Measurements from ENCODE around the gene GDI1.

The GDI1 gene

DNA sequence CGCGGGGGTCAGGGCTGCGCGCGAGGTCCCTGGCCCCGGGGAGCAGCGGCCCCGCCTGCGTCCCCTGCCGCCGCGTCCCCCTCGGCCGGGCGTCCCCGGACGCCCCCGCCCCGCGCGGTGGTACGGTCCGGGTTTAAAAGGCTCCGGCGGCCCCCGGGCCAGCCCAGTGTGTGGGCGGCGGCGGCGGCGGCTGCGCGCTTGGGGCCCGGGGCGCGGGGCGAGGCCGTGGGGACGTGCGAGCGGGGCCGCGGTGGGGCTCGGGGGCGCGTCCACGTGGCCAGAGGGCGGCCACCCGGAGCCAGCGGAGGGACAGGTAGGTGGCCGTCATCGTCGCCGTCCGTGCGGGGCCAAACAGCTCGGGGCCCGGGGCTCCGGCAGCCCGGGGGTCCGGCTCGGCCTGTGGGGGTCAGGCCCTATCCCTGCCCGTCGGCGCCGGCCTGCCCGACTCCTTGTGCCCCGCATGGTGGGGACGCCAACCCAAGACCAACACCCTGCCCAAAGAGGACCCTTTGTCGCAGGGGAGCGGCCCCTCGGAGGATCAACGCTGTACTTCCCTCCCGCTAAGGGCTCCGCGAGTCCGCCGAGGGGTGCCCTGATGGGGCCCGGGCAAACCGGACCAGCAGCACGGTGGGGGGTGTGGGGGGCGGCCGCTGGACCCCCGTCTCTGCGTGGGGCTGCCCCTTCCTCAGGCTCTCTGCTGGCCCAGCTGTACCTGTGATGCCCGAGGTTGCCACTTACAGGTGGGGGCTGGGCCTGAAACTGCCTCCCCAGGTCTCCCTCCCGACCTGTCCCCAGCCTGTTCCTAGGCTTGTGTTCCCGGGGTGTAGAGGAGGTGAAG, 21.4 kb downstream of the GDI1 start, which contains the start of gene PLXNA3 (continued):
- TF ChIP-seq OVOL3 (tag by site-specific recombination; IDR thresholded peaks at IDR 0.05) (no peak), SCRT2 (tag by site-specific recombination; IDR thresholded peaks at IDR 0.05) (peak; percentile 90), HOXD13 (CRISPR knock-in tag; IDR thresholded peaks at IDR 0.05; ENCODE audit: borderline replicate concordance) (no peak), ZNF785 (tag by site-specific recombination; IDR thresholded peaks at IDR 0.05) (no peak), ZIC2 (tag by site-specific recombination; IDR thresholded peaks at IDR 0.05) (peak; percentile 34; the same call in 1 of the 2 replicates)

DNA sequence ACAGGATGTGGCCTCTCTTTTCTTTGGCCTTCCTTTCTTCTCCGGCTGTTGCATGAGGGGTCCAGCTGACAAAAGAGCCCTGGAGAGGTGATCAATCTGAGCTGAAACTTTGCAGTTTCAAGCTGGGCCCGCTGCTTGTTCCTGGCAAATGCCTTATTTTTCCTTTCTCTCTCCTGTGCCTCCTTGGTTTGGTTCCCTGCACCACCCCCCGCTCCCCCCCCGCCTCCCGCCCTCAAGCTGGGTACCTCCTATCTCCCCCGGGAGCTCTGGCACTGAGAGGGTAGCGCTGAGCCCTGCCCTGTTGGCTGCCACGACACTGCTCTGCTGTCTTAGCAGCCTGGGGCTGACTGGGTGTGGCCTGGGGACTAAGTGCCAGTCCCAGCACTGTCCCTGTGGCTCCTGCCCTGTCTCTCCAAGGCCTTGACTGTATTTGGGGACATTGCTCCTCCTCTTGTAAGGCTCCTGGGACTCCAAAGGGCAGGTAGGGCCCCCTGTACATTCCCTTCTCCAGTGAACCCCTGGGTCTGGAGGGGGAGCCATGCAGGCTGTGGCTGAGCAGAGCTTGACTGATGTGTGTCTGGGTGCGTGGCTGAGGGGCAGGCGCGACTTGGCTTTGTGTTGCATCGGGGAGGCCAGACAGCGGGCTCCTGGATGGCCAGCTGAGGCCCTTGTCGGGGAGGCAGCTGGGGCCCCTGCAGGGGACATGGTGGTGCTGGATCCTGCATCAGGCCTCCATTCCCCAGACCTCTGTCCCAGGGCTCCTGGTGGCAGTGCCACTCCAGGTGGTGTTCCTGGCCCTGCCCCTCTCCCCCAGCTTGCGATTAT, 22.2 kb downstream of the GDI1 start:
- 0 out of 2 replicates have a peak overlapping the region, but pooled peaks have one; percentile 75 for H3K27ac ChIP-seq (ENCODE audit: extremely low read depth, low read depth, low read length)
- CTCF ChIA-PET = interaction anchor here (0.8 kb wide), 1 partner anchor 141 kb away, joined by 5 read pairs; no protein-coding TSS in a partner anchor
- POLR2A ChIA-PET = interaction anchor here (0.6 to 2.8 kb wide), 16 partner anchors 9 to 89 kb away, joined by 3 to 15 read pairs (median 4); partner anchors contain the start of genes LAGE3, RPL10, SLC10A3 and UBL4A
- peak overlapping the region; percentile 70 for H3K4me3 ChIP-seq (ENCODE audit: low read depth, low read length)
- no peaks in the 10 kb centered on the region for H3K9me3 ChIP-seq (ENCODE audit: control insufficient read depth, insufficient read depth, low read depth, low read length)
- H3K4me1 ChIP-seq (ENCODE audit: control insufficient read depth, insufficient read depth, low read length) = no peaks in the 10 kb centered on the region
- H3K36me3 ChIP-seq (ENCODE audit: control insufficient read depth in 2 of 2, insufficient read depth in 1 of 2, low read length in 2 of 2) = peaks cover 0 to 39% of the 10 kb centered on the region in 2 experiments; a peak in 2 of 3 replicates
- TF ChIP-seq ZNF169 (tag by site-specific recombination; IDR thresholded peaks at IDR 0.05) = no peak
- no peak for TF ChIP-seq ZNF19 (tag by site-specific recombination; IDR thresholded peaks at IDR 0.05; ENCODE audit: low read depth)
- TF ChIP-seq, protein P1, sequence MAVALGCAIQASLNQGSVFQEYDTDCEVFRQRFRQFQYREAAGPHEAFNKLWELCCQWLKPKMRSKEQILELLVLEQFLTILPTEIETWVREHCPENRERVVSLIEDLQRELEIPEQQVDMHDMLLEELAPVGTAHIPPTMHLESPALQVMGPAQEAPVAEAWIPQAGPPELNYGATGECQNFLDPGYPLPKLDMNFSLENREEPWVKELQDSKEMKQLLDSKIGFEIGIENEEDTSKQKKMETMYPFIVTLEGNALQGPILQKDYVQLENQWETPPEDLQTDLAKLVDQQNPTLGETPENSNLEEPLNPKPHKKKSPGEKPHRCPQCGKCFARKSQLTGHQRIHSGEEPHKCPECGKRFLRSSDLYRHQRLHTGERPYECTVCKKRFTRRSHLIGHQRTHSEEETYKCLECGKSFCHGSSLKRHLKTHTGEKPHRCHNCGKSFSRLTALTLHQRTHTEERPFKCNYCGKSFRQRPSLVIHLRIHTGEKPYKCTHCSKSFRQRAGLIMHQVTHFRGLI (tag by site-specific recombination; IDR thresholded peaks at IDR 0.05) = no peak
- TF ChIP-seq, protein P2, sequence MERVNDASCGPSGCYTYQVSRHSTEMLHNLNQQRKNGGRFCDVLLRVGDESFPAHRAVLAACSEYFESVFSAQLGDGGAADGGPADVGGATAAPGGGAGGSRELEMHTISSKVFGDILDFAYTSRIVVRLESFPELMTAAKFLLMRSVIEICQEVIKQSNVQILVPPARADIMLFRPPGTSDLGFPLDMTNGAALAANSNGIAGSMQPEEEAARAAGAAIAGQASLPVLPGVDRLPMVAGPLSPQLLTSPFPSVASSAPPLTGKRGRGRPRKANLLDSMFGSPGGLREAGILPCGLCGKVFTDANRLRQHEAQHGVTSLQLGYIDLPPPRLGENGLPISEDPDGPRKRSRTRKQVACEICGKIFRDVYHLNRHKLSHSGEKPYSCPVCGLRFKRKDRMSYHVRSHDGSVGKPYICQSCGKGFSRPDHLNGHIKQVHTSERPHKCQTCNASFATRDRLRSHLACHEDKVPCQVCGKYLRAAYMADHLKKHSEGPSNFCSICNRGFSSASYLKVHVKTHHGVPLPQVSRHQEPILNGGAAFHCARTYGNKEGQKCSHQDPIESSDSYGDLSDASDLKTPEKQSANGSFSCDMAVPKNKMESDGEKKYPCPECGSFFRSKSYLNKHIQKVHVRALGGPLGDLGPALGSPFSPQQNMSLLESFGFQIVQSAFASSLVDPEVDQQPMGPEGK (tag by site-specific recombination; IDR thresholded peaks at IDR 0.05) = 0 out of 2 replicates have a peak, but pooled peaks have one; percentile 2
- TF ChIP-seq, protein P3, sequence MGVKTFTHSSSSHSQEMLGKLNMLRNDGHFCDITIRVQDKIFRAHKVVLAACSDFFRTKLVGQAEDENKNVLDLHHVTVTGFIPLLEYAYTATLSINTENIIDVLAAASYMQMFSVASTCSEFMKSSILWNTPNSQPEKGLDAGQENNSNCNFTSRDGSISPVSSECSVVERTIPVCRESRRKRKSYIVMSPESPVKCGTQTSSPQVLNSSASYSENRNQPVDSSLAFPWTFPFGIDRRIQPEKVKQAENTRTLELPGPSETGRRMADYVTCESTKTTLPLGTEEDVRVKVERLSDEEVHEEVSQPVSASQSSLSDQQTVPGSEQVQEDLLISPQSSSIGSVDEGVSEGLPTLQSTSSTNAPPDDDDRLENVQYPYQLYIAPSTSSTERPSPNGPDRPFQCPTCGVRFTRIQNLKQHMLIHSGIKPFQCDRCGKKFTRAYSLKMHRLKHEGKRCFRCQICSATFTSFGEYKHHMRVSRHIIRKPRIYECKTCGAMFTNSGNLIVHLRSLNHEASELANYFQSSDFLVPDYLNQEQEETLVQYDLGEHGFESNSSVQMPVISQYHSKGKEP (tag by site-specific recombination; IDR thresholded peaks at IDR 0.05) = no peak
- TF ChIP-seq ZNF510 (tag by site-specific recombination; IDR thresholded peaks at IDR 0.05; ENCODE audit: insufficient replicate concordance) = no peak
- no peak for TF ChIP-seq ZBTB21 (tag by site-specific recombination; IDR thresholded peaks at IDR 0.05)
- peak; percentile 67 for TF ChIP-seq ZIC2 (tag by site-specific recombination; IDR thresholded peaks at IDR 0.05)
- TF ChIP-seq SP7 (tag by site-specific recombination; IDR thresholded peaks at IDR 0.05) = no peak
- TF ChIP-seq, protein P4, sequence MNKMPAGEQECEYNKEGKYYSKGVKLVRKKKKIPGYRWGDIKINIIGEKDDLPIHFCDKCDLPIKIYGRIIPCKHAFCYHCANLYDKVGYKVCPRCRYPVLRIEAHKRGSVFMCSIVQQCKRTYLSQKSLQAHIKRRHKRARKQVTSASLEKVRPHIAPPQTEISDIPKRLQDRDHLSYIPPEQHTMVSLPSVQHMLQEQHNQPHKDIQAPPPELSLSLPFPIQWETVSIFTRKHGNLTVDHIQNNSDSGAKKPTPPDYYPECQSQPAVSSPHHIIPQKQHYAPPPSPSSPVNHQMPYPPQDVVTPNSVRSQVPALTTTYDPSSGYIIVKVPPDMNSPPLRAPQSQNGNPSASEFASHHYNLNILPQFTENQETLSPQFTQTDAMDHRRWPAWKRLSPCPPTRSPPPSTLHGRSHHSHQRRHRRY (tag by site-specific recombination; IDR thresholded peaks at IDR 0.05) = no peak
- TF ChIP-seq EGR2 (tag by site-specific recombination; IDR thresholded peaks at IDR 0.05; ENCODE audit: low read depth) = no peak
- no peak for TF ChIP-seq YY2 (tag by site-specific recombination; IDR thresholded peaks at IDR 0.05)
- no peak for TF ChIP-seq KLF8 (tag by site-specific recombination; IDR thresholded peaks at IDR 0.05)
- TF ChIP-seq, protein P5, sequence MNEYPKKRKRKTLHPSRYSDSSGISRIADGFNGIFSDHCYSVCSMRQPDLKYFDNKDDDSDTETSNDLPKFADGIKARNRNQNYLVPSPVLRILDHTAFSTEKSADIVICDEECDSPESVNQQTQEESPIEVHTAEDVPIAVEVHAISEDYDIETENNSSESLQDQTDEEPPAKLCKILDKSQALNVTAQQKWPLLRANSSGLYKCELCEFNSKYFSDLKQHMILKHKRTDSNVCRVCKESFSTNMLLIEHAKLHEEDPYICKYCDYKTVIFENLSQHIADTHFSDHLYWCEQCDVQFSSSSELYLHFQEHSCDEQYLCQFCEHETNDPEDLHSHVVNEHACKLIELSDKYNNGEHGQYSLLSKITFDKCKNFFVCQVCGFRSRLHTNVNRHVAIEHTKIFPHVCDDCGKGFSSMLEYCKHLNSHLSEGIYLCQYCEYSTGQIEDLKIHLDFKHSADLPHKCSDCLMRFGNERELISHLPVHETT (tag by site-specific recombination; IDR thresholded peaks at IDR 0.05) = no peak
- TF ChIP-seq ZNF335 (tag by site-specific recombination; conservative IDR thresholded peaks at IDR 0.05) = peak; percentile 23; the same call in 1 of the 2 replicates
- TF ChIP-seq SP3 (tag by site-specific recombination; IDR thresholded peaks at IDR 0.05) = no peak
- no peak for TF ChIP-seq ZNF202 (tag by site-specific recombination; IDR thresholded peaks at IDR 0.05; ENCODE audit: borderline replicate concordance)
- 0 out of 2 replicates have a peak, but pooled peaks have one; percentile 1 for TF ChIP-seq SCRT1 (tag by site-specific recombination; IDR thresholded peaks at IDR 0.05; ENCODE audit: borderline replicate concordance)
- TF ChIP-seq, protein P6, sequence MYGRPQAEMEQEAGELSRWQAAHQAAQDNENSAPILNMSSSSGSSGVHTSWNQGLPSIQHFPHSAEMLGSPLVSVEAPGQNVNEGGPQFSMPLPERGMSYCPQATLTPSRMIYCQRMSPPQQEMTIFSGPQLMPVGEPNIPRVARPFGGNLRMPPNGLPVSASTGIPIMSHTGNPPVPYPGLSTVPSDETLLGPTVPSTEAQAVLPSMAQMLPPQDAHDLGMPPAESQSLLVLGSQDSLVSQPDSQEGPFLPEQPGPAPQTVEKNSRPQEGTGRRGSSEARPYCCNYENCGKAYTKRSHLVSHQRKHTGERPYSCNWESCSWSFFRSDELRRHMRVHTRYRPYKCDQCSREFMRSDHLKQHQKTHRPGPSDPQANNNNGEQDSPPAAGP (tag by site-specific recombination; IDR thresholded peaks at IDR 0.05) = no peak
- TF ChIP-seq ZNF549 (tag by site-specific recombination; IDR thresholded peaks at IDR 0.05) = no peak
- TF ChIP-seq SCRT2 (tag by site-specific recombination; IDR thresholded peaks at IDR 0.05) = no peak

Data from HEK293 (cell line).